ENCODE results near the gene FAM53C. TPM values are rescaled to one million over a fixed set of nuclear protein-coding genes. Genes with fewer than 3 reads are reported as not detected.
"Not testable (repeated sequence)": the region's sequence is repeated elsewhere in the genome, so short reads cannot be mapped to it uniquely, and the experiment has no call there.

The FAM53C gene
- total RNA-seq, result 10 to 100 TPM; 18.7 to 20.7 TPM
- long read RNA-seq, donor 1, full-length matches to known transcripts, result 3 of 17 reads
- long read RNA-seq, donor 1, partial matches to known transcripts, result 6 of 17 reads
- long read RNA-seq, donor 1, other reads (novel, unspliced or antisense), result 8 of 17 reads
- long read RNA-seq, donor 2, partial matches to known transcripts, result 3 of 17 reads
- long read RNA-seq, donor 2, other reads (novel, unspliced or antisense), result 14 of 17 reads

DNA sequence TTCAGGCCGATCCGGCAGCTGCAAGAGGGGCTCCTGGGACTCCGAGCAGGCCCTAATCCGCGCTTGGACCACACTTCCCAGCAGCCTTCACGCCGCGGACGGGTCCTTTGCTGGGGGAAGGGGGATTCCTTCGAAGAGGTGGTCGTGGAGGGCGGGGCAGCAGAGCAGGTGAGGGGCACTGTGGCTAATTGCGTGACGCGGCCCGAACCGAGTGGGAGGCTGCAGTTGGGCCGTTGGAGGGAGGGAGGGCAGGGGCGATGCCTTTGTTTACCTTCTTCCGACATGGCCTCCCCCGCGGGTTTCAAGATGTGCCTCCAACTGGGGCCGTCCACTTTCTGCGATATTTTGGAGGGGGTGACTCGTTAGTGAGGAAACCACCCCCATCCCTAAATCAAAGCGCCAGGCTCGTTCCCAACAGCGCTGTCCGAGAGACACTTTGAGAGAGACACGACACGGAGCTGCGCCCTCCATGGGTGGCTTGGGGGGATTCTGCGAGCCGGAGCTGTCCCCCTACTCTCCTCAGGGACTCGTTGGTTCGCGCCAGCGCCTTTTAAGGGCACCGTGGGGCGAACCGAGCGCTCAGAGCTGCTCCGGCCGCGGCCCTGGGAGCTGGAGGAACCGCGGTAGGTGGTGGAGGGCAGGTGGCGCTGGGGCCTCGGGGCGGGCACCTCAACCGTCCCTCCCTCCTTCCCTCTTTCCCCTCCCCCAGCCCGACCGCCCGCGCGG lies at the start of gene FAM53C:
Gene FAM53C (plus strand): TSS at position 582 of the 726 bp plus-strand sequence. CDS start 3,070 bp downstream, outside the sequence.
- DNase-seq (ENCODE audit: low spot score), result peak; percentile 98
- intact Hi-C loops (cut with DNase I), result no loop called here

DNA sequence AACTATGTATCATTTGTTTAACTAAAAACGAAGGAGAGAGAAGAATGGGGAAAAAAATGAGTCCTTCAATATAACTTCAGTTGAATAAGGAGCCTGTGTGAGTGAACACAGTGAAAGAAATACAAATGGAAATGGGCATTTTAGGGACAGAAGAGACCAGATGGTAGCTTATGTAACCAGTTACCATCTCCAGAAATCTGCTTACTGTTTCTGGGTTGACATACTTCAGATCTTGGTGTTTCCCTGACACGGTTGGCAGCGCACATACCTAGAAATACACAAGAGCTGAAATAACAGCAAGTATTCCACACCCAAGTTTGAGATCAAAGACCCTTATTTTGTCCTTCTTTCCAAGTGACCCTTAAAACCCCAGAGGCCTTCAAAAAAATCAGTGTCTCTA lies 48.8 kb upstream of the FAM53C start:
- DNase-seq (ENCODE audit: low spot score), result no peak
- intact Hi-C loops (cut with DNase I), result loop anchor here in 1 of 2 donors (5.0 kb wide), 1 partner anchor 252 kb away; no protein-coding TSS in a partner anchor

DNA sequence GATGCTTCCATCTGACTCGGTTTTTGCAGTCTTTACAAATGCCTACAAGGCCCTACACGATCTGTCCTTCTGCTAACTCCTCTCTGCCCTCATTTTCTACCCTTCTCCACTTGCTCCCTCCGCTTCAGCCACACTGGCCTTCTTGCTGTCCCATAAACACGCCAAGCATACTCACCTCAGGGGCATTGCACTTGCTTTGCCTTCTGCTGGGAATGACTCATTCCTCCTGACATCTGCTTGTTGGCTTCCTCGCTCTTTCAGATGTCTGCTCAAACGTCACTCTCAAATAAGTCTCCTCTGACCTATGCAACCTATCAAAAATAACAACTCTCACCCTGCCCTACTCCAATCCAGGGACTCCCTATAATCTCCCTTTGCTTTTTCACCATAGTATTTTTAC lies 34.7 kb upstream of the FAM53C start:
- intact Hi-C loops (cut with DNase I), result no loop called here
- no peak for DNase-seq (ENCODE audit: low spot score)

DNA sequence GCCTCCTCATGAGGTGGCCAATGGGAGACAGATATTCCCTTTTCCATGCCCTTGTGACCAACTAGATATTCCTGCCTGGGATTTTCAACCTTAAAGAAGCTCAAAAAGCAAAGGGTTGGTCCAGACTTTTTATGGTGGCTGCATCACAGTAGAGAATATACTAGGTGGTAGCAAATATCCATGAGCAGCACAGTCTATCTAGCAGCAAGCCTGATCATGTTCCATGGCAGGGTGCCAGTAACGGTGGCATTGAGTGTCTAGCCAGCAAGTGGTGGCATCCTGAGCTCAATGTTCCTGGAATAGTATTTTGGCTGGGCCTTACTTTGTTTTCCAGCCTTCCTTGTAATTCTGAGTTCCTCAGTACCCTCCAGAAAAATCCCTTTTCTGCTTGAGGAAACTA lies 32.3 kb upstream of the FAM53C start:
- DNase-seq (ENCODE audit: low spot score), result no peak
- intact Hi-C loops (cut with DNase I), result loop anchor here in 1 of 2 donors (5.0 kb wide), 1 partner anchor 598 kb away; no protein-coding TSS in a partner anchor

DNA sequence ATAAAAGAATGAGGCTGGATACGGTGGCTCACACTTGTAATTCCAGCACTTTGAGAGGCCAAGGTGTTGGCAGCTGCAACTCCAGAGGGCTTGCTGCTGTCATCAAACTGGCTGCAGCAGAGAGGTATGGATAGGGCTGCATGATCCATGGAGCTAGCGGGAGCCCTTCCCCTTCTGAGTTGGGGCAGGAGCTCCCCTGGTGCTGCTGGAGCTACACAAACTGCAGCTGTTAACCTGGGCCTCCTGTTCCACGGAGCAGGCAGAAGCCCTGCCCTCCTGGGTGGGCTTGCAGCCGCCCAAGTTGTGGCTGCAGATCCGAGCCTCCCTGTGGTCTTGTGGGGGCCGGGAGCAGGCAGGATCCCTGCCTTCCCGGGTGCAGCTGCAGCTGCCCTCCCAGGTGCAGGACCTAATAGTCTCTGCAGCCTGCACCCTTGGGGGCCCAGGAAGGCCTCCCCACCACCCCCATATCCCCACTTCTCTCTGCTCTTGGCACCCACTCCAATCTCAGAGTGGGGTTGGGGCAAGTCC lies 22.3 kb upstream of the FAM53C start:
- DNase-seq (ENCODE audit: low spot score), result no peak
- intact Hi-C loops (cut with DNase I), result no loop called here

DNA sequence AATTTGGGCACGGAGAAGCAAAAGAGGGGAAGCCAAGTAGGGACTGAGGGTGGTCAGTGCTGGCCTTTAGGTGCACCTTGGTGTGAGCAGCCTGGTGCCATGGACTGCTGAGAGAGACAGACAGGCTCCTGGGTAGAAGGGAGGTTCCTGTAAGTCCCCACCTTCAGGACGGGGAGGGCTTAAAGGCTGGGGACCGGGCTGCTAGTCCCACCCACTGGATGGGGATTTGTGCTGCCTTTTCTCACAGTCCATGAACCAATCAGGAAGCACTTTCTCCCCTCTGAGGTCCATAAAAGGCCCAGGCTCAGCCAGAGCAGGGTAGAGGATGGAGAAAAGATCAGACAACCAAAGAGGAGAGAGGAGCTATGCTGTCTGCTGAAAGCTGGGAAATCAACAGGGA lies 21.7 kb upstream of the FAM53C start:
- intact Hi-C loops (cut with DNase I), result no loop called here

DNA sequence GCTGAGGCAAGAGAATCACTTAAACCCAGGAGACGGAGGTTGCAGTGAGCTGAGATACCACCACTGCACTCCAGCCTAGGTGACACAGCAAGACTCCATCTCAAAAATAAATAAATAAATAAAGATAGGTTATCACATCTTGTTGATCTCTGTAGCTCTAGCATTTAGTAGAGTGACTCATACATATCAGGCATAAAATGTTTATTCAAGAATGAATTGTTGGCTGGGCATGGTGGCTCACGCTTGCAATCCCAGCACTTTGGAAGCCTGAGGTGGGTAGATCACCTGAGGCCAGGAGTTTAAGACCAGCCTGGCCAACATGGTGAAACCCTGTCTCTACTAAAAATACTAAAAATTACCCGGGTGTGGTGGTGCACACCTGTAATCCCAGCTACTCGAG lies 19.9 kb upstream of the FAM53C start:
- DNase-seq (ENCODE audit: low spot score); intact Hi-C loops (cut with DNase I): not testable (repeated sequence)

More for the DNA sequence above, 21.7 kb upstream of the FAM53C start:
- no peak for DNase-seq (ENCODE audit: low spot score)

DNA sequence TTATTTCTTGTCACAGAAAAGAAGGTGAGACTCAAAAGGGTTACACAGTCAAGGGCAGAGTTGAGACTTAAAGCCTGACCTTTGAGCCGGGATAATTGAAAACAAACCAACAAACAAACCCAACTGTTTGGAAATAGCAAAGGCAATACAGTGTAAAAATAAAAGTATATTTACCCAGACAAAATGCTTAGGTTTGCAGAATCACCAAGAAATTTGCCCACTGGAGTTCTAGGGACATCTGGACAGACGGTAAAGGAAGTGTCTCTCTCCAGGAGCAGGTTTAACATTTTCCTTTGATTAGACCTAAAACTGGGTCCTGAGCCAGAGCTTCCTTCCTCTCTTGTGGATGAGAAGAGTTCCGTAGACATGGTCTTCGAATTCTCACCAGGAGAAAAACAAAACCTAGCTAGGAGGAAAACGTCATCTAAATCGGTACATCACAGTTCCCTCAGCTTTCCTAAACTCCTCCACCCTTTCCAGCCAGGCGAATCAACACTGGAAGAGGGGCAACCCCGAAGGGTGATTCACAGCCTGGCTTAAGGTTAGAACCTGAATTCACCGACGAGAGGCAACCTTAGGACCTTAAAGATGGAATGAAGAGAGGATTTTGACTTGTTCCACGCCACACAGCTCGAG lies 7.1 kb upstream of the FAM53C start:
- DNase-seq (ENCODE audit: low spot score), result no peak
- intact Hi-C loops (cut with DNase I), result no loop called here

DNA sequence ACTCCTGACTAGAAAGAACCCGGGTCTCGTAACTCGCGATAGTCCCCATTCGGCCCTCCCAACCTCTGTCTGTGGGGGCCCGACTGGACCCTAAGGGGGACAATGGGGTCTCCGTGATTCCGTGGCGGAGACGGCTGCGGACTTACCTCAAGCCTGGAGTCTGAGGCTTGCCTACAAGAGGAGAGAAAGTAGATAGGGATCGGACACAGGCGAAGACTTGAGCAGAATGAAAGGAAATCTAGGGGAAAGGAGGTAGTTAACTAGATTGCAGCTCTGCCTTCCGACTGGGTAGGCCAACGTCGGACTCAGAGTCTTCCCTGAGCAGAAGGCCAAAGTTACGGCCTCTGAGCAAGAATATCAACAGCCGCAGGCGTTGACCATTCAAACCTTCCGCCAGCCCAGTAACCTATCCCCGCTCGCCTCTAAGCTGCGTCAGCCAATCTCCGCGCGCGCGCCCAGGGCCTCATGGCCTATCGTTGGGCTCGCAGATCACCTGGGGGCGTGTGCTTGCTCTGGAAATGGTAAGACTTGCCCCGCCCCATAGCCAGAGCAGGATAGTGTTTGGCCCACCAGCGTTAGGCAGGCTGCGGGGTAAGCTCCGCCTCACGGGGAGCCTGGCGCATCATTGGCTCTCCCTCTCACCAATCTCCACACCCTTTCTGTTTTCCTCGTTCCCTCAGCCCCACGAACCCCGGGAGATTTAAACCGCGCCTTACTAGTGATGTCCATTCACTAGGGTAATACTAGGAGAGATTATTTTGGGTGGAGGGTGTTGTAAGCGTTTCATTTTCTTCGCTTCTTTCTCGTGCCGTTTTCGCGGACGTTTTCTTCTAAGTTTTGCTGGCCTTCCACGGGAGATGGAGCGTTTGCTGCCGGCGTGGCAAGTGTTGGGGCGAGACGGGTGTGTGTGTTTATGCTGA lies 6.4 kb upstream of the FAM53C start, which contains the start of gene CDC25C:
Gene CDC25C (minus strand): TSS at position 356 of the 920 bp plus-strand sequence. CDS start 624 bp downstream, outside the sequence.
- intact Hi-C loops (cut with DNase I), result no loop called here
- peak; percentile 99 for DNase-seq (ENCODE audit: low spot score)

DNA sequence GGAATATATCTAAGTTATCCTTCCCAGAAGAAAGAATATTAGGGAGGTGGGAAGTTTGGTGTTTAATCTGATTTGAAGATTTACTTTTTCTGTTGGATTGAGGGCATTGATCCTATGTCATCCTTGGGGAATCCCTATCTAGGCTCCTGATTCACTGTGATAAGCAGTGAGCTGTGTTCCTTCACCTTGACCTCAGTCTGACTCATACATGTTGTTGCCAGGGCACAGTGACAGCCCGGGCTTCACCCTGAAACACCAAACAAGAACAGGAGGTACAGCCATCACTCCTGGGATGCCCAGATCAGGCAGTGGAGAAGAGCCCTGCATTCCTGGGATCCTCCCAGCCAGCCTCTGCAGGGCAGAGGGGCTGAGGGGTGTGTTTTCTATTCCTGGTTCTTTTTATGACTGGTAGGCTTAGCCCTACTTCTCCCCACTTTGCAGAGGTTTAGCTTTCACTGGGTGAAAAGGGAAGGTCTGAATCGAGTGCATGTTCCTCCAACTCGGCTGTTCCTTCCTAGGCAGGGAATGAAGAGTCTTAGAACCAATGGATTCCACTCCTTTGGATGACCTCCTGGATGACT lies 3.1 kb upstream of the FAM53C start:
- DNase-seq (ENCODE audit: low spot score), result no peak
- intact Hi-C loops (cut with DNase I), result no loop called here

DNA sequence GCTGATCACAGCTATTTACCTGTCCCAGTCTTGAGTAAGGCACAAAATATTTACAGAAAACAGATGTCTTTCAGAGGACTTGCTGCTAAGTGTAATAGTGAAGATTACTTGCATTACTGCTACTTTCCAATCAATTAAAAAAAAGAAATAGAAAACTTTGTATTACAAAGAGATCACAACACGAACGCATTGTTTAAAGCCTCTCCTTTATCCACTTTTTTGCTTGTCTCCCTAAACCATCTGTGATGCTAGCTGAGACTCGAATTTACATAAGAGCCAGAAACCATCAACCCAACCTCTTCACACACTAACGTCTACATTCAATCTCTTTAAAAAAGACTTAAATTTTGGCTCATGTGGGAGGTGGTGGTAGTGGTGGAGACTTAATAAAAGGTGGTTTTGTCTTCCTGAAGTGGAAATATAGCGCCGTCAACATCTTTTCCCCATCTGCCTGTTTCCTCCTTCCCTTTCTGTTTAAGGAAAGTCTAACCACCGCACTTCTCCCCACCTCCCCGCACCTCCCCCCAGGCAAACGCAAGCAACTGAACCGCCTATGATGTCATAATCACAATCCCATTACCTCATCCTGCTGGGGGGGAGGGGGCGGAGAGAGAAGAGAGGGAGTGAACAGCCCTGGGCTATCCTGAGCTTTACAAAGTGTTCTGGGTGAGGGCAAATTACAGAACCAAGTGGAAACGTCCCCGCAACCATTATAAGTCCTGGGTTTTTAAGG lies 948 bp upstream of the FAM53C start:
- intact Hi-C loops (cut with DNase I), result no loop called here
- peak; percentile 91 for DNase-seq (ENCODE audit: low spot score)

DNA sequence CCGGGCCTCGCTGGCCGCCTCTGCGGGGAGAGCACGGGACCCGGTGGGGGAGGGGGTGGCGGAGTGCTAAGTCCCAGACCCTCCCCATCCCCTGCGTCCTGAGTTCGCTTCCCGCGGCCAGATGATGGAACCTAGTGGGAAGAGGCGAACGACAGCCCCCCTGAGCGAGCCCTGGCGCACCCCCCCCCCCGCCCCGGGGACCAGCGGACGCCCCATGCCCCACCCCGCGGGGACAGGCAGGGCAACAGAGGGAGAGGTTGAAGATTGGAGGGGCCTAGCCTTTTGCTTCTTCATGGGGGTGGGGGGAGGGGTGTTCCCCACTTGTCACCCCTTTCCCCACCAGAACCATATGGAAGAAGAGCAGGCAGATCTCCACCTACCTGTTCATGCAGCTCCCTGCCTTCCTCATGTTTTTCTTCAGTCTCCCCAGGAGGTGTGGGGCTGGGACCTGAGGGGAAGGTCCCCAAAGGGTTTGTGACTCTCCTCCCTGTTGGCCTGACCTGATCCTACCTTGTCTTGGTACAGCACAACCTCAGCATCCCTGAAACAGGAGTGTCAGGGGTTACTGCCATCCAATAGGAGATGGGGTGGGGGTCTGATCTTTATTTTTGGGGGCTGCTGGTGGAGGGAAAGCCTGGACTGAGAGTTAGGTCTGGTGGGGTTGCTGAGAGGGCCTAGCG lies 485 bp downstream of the FAM53C start:
- intact Hi-C loops (cut with DNase I), result no loop called here

DNA sequence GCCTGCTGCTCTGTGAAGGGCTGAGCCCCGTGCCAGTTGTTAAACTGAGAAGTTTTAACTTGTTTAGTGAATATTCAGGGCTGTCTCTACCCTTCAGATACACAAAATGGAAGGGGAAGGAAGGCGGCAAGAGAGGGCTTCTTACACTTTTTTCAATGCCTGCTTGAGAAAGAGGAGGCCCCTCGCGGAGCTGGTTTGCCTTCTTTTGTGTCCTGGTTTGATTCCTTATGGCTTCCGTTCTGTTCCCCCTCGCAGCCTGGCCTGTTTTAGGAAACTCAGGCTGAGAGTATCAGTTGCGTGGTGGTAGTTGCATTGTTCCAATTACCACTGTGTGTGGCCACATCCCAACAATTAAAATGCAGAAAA lies 1.0 kb downstream of the FAM53C start:
- intact Hi-C loops (cut with DNase I), result no loop called here

More for the DNA sequence above, 485 bp downstream of the FAM53C start:
- no peak for DNase-seq (ENCODE audit: low spot score)

DNA sequence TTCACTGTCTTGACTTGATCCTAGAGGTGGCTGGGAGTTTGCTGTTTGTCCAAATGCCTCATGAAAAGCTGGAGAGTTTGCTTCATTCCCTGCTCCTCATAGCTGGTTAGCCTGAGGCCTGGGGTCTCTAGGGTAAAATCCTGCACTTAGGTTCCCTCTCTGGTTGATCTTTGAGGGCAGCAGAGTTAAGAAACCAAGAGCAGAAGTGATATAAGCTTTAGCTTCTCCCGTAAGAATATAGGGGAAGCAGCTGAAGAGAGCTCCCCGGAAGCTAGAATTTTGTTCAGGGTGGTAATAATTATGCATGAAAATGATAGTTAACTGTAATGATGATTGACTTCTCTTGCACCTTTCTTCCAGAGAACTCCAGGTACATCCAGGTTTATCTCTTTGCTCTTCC lies 1.4 kb downstream of the FAM53C start:
- DNase-seq (ENCODE audit: low spot score), result no peak
- intact Hi-C loops (cut with DNase I), result no loop called here

More for the DNA sequence above, 1.0 kb downstream of the FAM53C start:
- DNase-seq (ENCODE audit: low spot score), result no peak

DNA sequence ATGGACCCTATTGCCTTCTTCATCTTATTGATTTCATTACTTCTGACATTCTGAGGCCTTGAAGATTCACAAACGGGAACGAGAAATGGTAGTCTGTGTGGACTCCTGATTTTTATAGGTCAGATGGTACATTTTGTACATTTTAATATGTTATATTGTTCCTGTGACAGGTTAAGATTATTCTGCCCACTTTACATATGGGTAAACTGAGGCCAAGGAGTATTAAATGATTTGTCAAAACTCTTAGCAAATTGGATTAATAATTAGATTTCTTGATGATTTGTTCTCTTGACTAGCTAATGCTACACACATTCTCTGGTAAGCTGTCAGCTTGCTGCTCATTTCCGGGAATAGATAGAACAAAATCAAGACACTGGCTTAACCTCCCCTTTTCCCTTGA lies 1.9 kb downstream of the FAM53C start:
- intact Hi-C loops (cut with DNase I), result no loop called here
- no peak for DNase-seq (ENCODE audit: low spot score)

DNA sequence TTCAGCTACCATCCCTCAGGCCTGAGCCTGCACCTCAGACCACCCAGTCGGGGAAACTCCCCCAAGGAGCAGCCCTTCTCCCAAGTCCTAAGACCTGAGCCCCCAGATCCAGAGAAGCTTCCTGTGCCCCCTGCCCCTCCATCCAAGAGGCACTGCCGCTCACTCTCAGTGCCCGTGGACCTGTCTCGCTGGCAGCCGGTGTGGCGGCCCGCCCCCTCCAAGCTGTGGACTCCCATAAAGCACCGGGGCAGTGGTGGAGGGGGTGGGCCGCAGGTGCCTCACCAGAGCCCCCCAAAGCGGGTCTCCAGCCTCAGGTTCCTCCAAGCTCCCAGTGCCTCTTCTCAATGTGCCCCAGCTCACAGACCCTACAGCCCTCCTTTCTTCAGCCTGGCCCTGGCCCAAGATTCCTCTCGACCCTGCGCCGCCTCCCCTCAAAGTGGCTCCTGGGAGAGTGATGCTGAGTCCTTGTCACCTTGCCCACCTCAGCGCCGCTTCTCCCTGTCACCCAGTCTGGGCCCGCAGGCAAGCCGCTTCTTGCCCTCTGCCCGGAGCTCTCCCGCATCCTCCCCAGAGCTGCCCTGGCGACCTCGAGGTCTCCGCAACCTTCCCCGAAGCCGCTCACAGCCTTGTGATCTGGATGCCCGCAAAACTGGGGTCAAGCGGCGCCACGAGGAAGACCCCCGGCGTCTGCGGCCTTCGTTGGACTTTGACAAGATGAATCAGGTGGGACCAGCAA lies 7.0 kb downstream of the FAM53C start:
- intact Hi-C loops (cut with DNase I), result no loop called here
- no peak for DNase-seq (ENCODE audit: low spot score)

DNA sequence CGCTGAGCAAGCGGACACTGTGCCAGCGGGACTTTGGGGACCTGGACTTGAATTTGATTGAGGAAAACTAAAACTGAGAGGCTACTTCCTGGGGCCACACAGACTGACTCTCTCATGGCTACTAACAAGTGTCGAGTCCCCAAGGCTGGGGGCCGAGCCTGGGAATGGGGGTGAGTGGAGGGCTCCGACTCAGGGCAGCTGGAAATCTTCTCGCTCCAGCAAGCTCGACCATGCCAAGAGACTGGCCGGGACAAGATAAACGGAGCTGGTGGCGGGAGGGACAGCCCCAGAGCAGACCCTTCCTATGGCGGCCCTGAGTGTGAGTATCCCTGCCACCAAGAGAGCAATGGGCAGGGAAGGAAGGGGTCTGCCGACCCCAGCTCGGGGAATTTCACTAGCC lies 8.8 kb downstream of the FAM53C start:
- no peak for DNase-seq (ENCODE audit: low spot score)
- intact Hi-C loops (cut with DNase I), result no loop called here

Measured in posterior vena cava (tissue), 2 donors.